Left colon (tissue), 2 donors: Measurements from ENCODE around the gene TEX2. TPM values are rescaled to one million over a fixed set of nuclear protein-coding genes. Genes with fewer than 3 reads are reported as not detected.
"Not testable (repeated sequence)": the region's sequence is repeated elsewhere in the genome, so short reads cannot be mapped to it uniquely, and the experiment has no call there.

Source experiments
- ATAC-seq: fragments of 200-7000 bp; cut with Tn5 transposase; one replicate; pipeline ENCODE4 v1.9.1; 2020; ENCODE audit warnings: mild to moderate bottlenecking, moderate library complexity
- DNase-seq, 2 donors: peaks; one replicate each; pipeline ENCODE4 v3.0.0-alpha.2; 2020
- intact Hi-C, 2 donors: fragments of 100-400 bp; cut with DNase I in 1 of 2; cut with micrococcal nuclease in 1 of 2; formaldehyde crosslinking; loops; one replicate each; pipeline versions ENCODE4 v1.11.2 to v1.14.0; 2022; cut with DNase I, micrococcal nuclease
- total RNA-seq, 2 donors: library from RNA; stranded (reverse); fragmentation: NEBNext Ultra II Directional; extraction: Animal tissue kit (Norgen Biotek cat#: 25700); gene quantifications; one replicate each; pipeline ENCODE4 v1.2.1, GENCODE V29; 2021
- donor health status: DM: no; HTN: no; CAD: no.
- donor health status: DM: yes; HTN: yes; CAD: no.

TEX2 gene
- total RNA-seq, 2 donors from 2014 or later = 32.9 to 36.4 TPM

DNA sequence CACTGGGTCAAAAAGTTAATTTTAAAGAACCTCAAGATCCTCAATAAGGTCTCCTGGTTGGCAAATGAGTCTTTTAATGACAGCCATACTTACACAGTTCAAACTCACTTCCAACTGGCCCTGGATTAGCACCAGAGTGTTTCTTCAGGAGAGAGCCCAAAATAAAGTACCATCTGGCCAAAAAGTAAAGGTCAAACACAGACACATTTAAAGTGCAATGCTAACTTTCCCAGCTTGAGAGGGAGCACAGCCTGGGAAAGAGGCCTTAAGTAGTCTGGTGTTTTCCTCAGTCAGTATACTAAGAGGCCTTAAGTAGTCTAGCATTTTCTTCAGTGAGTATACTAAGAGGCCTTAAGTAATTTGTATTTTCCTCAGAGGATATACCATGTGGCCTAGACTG lies 86.5 kb downstream of the TEX2 start:
- no peak for DNase-seq
- intact Hi-C loops = no loop called here
- ATAC-seq = no peak

DNA sequence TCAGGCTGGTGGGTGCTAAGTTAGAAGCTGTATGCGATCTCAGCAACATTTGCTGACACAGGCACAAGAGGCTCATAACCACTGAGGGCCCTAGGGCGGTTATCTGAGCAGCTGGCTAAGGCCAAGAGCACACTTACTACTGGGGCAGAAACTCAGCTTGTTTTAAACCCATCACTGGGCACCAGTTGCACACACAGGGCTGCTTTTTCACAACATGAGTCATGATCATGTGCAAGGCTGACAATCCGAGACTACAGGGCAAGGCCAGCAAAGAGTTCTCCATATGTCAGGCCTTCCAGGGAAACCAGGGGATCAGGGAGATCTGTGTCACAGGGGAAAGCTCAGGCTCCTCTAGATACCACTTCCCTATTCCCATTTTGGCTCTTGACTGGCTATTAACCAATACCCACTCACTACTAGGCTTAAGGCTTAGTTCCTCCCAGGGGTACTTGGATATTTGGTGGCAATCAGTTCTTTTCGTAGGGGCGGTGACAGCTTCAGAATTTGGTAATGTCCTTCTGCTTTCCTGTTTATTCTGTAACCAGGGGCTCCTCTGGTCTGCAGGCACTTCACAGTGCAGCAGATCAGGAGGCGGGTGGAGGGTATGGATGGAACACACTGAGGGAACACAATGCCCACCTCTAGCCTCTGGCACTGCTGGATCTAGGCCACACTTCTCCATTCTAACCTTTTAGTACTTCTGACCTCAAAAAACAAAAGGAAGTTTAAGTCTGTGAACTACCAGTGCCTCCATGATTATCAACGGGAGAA lies 88.2 kb downstream of the TEX2 start:
- DNase-seq (no peak), ATAC-seq (no peak)
- intact Hi-C loops = no loop called here

DNA sequence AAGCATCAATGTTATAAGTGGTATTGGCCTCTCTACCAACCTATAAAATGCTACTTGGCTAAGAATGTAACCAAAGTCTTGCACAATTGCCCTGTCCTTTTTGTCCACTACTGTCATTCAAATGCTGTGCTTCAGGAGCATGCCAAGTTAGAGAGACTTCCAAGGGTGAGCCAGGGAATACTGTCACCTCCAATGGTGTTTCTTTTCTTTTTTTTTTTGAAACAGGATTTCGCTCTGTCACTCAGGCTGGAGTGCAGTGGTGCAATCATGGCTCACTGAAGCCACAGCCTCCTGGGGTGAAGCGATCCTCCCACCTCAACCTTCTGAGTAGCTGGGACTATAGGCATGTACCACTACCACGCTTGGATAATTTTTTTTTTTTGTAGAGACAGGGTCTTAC lies 89.4 kb downstream of the TEX2 start:
- DNase-seq = no peak
- ATAC-seq = no peak
- intact Hi-C loops = no loop called here

DNA sequence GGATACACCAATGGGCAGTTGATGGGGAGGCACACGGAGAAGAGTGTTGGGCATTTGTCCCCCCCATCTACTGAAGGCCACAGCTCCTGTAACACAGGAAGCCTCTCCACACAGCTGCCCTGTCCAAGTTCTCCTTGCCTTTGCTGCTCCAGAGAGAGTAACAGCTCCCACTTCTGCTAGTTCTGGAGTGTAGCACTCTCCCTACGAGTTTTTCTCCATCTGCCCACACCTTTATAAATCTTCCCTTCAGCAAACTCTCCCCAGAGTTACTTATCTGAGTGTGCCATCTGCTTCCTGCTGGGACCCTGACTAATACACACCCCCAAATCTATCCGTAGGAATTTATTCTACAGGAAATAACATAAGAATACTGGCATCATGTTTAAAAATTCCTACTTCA lies 90.5 kb downstream of the TEX2 start:
- intact Hi-C loops = no loop called here
- ATAC-seq (no peak), DNase-seq (no peak)

DNA sequence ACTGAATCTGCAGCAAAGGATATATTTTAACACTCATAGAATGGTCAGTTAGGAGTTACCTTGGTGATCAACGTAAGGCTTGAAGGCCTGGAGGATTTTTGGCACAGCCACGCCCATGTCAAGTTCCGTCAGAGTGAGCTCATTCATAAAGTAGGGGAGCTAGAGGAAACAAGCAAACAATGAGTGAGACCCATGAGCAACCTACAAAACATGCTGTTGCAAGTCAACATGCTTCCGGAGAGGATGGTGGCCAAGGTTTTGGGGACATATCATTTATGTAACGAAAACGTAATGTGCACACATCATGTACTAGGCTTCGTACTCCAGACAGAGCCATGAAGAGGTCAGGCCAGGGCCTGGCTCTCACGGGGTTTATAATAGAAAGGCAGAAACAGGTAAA lies 92.0 kb downstream of the TEX2 start:
- ATAC-seq = no peak
- DNase-seq = no peak
- intact Hi-C loops = no loop called here

DNA sequence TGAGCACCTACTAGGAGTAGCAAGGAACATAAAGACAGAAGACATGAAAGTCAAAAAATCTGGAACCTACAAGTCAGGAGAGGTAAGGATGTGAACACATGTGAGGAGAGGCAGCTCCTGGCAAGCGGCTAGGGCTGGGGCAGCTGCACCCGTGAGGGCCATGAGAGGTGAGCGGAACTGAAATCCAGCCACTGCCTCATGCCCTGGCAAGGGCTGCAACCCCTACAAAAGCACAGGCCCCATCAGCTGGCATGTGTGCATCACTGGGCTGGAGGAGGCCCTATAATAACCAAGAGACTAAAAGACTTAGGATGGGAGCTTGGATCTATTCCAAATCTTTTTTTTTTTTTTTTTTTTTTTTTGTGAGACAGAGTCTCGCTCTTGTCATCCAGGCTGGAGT lies 92.8 kb downstream of the TEX2 start:
- DNase-seq = no peak
- ATAC-seq = no peak
- intact Hi-C loops = no loop called here

DNA sequence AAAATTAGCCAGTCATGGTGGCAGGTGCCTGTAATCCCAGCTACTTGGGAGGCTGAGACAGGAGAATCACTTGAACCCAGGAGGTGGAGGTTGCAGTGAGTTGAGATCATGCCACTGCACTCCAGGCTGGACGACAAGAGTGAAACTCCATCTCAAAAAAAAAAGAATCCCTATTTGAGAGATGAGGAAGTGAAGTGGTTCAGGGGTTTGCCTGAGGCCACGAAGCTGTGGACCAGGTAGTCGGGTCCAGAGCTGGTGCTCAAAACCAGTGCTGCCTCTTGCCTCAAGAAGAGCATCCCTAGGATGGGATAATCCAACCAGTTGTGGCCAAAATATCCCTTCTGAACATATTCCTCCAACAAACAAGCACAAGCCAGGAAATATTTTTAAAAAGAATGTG lies 95.4 kb downstream of the TEX2 start:
- intact Hi-C loops, ATAC-seq, DNase-seq: not testable (repeated sequence)

DNA sequence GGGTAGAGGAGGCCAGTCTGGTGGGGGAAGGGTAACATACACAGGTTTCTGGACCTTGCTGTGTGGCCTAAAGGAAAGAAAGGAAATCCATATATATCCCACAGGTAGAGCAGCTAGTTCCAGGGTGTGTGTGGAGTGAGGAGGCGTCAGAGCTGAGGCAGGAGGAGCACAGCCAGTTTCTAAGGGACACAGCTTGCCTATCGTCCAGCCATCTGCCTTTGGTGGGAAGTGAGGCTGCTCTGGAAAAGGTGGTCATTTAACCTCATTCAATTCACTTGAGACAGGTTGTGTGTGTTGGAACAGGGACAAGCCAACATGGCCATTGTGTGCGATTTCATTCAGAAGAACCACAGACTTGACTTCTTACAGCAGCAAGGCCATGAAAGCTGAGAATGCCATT lies 96.2 kb downstream of the TEX2 start:
- no peak for ATAC-seq
- intact Hi-C loops = no loop called here
- no peak for DNase-seq

DNA sequence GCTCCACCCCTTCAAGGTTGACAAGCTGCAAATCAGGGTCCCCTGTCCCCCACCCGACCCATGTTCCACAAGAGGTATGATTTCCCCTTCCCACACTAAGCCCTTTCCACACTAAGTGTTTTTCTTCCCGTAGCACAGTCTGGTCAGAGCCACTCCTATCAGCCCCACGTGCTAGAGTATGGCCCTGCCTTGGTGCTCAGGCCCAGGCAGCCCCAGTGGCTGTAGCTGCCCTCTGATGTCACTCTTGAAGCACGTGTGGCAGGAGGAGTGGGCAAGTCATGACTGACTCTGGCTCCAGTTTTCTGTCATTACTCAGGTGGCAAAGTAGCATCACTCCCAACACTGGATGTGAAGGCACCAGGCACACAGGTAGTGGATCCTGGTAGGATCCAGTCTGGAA lies 97.7 kb downstream of the TEX2 start:
- intact Hi-C loops = no loop called here
- no peak for ATAC-seq

DNA sequence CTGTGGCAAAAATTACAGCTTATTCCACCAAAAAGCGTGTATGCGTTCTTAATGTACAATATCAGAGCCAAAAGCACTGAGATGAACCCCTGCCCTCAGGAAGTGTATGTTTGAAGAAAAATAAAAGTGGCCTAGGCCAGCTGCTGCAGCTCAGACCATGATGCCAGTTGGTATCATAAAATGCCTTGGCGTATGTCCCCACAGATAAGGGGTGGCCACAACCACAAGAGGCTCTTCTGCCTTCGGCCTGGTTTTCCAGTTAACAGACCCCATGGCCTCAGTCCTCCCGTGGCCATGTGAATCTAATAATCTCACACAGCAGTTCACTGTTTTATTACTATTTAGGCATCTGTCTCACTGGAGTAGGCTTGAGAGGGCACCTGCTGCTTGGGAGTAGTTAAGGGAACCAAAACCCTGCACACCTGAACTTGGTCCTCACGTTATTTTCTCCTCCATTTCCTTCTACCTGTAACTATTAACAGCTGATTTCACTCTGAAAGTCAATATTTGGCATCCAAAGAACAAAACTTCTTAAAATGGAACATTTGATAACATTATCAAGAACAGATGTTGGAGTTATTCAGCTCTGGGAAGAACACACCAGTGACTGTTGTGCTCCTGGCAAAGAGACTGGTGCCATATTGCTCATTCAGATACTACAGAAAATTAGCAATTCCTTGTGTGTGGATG lies 98.3 kb downstream of the TEX2 start:
- ATAC-seq = no peak
- intact Hi-C loops = no loop called here
- no peak for DNase-seq

More for the DNA sequence above, 97.7 kb downstream of the TEX2 start:
- no peak for DNase-seq

DNA sequence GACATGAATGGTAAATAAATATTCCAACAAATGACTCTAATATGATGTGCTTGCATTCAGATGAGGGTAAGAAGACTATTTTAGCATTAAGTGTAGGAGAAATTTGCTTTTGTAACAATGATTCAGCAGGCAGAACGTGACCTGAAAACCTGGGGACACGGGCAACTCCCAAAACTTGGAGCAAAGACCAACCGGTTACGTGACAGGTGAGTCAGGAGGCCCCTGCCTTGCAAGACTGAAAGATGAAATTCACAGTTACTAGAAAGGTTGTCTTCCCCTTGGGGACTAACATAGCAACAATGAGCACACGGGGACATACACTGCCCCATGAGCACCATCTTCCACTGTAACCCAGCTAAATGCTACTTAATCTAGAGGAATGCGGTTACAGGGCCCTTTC lies 99.6 kb downstream of the TEX2 start:
- intact Hi-C loops = no loop called here
- ATAC-seq = no peak
- DNase-seq = no peak

DNA sequence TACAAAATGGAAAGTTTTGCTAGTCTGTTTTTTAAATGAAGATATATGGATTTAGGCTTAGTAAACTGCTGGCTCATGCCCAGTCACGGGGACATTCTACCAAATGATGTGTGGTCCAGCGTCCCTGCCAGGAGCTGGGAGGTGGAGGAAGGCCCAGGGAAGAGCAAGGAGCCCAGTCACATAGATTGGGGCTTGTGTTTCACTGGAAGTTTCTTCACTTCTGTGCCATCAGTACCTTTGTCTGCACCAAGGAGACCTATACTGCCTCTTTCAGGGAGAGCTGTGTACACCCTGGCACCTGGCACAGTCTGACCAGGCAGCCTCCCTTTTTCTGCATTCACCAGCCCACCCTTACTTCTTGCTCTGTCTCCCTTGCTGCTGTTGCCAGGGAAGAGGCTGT lies 100.5 kb downstream of the TEX2 start:
- intact Hi-C loops = no loop called here
- ATAC-seq = no peak
- no peak for DNase-seq

DNA sequence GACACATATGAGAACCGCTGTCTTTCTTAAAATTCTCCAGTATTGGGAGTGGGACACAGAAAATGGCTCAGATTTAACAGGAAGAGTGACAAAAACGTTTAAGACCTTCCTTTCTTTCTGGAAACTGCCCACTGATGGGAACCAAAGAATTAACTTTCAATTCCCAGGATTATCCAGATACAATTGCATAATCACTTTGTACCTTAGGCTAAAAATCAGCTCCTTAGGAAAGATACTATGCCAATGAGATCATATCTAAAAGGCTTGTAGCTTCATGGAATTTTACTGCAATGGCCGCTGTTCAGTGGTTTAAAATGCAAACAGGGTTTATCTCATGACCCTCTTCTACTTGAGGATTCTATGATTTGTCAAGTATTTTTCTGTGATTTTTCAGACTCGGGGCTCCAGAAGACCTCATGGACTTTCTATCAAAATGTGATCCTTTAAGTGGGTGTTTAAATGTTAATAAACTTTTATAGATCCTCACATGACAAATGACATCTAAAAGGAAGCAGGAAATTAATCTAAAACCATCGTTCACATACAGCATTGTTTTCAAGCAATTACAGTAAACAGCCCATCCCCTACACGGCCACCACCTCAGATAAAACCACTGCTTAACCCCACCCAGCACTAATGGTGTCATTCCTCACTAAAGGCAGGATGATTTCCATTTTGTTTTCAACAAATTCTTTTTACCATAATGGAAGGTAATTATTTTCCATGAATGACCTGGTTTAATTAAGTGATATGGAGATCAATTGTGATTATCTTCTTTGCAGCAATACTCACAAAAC lies 101.5 kb downstream of the TEX2 start:
- intact Hi-C loops = no loop called here

DNA sequence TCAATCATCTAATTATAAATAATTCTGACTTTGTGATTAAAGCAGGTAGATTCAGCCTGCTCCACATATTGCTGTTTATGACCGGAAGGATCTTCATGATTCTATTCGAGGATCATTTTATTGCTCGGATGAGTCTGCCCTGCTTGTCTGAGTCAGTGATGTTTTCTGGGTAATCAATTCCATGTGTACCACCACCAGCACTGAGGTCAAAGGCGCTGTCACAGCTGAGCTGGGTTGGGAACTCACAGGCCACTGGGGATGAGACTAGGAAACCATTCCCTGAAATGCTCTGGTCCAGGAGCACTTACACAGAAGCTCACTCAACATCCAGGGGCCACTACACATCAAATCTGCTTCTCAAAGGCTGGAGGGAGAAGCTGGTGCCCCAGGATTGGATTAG lies 102.7 kb downstream of the TEX2 start:
- intact Hi-C loops = no loop called here
- no peak for DNase-seq
- ATAC-seq = no peak

More for the DNA sequence above, 101.5 kb downstream of the TEX2 start:
- DNase-seq (no peak), ATAC-seq (no peak)

DNA sequence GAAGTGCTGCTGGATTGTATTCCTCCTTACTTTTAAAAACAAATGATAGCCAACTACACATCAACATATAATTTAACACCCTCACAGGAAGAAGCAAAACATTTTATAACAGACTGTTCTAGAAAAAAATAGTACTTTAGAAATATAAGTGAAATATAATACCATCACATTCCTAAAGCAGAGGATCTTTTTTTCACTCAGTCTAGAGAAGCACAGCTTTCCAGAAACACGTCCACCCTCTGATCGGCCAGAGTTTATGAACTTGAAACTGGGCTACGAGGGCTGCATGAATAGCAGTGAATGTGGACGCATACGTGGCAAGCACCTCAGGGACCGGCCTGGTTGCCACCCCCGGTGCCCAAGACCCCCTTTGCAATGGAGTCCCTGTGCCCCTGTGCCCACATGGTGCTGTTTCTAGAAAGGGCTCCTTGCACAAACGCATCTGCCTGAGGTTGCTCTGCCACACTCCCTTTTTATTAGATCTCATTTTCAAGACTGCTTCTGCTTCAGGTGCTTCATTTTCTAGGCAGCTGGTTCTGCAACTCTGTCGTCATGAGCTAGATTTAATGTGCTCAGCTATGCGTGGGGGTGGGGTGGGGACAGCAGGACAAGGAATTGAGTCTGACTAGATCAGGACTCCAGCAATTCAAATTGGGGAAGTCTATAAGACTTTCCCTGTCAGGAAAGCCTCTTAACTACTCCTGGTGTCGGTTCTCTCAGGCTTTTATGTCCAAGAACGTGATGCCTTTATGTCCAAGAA lies 104.0 kb downstream of the TEX2 start:
- intact Hi-C loops = loop anchor here in 1 of 2 donors (10.0 kb wide), 1 partner anchor 106 kb away; the partner anchor contains the start of gene TEX2
- ATAC-seq = no peak
- no peak for DNase-seq

DNA sequence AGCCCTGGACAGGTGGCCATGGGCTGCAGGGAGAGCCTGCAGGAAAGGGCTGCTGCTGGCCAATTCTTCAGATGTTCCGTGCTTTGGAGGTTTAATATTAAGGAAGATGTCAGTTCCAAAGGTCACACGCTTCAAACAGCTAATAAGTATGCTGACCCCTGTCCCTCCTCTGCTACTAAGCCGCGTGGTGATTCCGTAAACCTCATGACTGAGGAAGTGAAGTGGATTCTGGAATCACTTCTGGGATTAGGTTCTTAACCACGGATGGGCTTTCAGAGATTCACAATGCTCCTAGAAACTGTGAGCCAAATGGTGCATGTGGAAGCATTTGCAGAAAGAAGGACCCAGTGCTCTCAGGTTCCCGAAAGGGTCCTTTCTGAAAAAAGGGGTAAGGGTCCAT lies 104.7 kb downstream of the TEX2 start:
- ATAC-seq (no peak), DNase-seq (no peak)
- intact Hi-C loops = loop anchor here in 1 of 2 donors (10.0 kb wide), 1 partner anchor 106 kb away; the partner anchor contains the start of gene TEX2

DNA sequence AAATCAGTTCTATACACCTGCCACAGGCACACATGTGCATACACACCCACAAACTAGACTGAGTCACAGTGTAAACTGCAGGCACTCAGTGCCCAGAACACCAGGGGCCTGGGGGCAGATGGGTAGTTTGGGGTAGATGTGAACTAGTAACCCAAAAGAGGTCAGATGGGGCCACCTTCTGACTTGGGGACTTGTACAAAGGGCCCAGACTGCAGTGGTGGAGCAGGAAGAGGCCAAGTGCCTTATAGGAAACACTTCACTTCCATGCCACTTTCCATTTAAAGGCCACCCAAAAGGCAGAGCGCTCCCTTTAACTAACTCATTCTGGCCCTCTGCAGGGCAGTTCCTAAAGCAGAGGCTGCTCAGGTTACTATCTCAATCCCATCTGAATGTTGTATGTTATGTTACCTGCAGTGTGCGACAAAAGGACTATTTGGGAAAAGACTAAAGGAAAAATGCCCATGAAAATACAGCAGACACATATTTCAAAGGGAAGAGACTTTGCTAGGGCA lies 105.3 kb downstream of the TEX2 start:
- no peak for DNase-seq
- intact Hi-C loops = loop anchor here in 1 of 2 donors (10.0 kb wide), 1 partner anchor 107 kb away; the partner anchor contains the start of gene TEX2
- no peak for ATAC-seq

DNA sequence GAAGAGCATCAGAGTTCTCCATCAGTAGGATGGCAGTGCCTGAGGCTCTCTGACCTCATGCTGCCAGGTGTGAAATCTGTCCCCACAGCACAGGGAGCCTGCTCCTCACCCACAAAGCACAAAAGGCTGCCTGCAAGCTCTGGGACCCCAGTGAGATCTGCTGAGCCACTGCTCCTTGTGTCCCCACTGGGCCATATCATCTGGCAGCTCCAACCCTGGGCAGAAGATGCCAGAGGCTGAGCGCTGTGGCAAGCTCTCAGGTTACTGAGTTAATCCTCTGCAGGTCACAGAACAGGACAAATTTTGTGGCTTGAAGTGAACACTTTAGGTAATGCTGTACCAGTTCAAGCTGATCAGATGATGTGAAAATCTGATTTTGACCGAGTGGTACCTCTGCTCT lies 106.4 kb downstream of the TEX2 start:
- DNase-seq (no peak), ATAC-seq (no peak)
- intact Hi-C loops = loop anchor here in 1 of 2 donors (10.0 kb wide), 1 partner anchor 108 kb away; the partner anchor contains the start of gene TEX2
